NCI-H446 (cell line): ENCODE data around the gene QTRT2.

Experiments used
- DNase-seq, 2 experiments: peaks; one replicate each; lab custom pipeline; 2025; lab: John Stamatoyannopoulos, UW

QTRT2 gene

DNA sequence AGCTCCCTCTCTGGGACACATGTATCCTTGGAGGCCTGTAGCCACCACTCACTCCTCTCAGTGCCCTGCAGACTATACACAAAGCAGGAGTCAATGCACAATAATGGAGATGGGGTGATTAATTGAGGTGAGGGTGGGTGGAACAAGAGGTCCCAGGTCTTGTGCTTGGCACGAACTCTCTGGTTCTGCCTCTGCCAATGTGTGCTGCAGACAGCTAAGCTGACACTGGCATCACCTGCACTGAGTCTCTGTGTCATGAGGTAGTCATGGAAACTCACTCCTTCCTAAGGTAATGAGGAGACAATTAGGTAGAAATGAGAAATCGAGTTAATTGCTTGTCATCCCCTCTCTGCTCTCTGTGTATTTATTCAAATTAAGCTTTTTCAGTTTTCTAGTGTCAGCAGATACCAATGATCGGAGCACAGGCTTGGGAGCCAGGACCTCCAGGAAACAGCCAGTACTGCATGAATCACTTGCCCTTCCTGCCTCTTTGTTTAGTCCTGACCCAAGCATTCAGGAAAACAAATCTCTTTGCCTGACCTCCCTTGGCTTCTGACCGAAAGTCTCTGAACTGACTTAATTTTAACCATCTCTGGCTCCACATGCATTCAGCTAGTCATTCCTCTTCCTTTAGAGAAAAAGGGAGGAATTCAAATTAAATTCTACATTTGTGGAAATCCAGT is 65.6 kb downstream of the QTRT2 start:
- DNase-seq, result no peak

DNA sequence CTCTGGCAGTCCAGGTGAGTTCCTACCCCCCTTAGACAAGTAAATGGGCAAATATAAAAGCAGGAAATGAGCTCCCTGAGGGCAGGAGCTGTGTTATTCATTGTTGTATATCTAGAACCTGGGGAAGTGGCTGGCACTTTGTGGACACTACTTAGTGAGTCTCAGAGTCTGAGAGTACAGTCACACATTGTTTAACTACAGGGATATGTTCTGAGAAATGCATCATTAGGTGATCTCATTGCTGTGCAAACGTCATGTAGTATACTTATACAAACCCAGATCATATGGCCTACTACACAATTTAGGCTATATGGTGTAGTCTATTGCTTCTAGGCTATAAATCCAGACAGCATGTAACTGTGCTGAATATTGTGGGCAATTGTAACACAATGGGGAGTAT is 69.9 kb downstream of the QTRT2 start:
- DNase-seq, result no peak

DNA sequence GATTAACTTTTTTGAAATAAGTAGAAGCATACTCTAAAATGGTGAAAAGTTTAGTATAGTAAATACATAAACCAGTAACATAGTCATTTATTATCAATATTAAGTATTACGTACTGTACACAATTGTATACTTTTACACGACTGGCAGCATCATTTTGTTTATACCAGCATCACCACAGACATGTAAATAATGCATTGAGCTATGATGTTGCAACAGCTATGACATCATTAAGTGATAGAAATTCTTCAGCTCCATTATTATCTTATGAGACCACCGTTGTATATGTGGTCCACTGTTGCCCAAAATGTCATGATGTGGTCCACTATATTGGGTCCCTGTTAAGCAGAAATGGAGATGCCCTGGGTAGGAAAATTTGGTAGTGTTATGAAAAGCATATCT is 71.0 kb downstream of the QTRT2 start:
- no peak for DNase-seq

DNA sequence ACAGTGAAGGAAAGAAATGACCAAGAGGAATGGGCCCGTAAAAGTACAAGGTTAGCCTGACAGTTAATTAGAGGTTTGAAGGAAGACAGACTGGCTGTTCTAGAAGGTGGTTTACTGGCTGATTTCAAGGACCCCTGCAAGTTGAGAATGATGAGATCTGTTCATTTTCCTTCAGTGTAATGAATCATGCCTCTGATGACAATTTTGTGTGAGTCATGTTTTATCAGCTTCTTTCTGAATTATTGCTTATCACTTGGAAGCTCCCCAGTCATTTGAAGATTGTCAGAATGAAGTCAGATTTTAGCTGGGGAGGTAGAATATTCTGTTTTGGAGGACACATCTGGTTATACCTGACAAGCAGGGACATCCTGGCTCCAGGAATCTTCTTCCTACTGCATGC is 71.7 kb downstream of the QTRT2 start:
- DNase-seq, result no peak

DNA sequence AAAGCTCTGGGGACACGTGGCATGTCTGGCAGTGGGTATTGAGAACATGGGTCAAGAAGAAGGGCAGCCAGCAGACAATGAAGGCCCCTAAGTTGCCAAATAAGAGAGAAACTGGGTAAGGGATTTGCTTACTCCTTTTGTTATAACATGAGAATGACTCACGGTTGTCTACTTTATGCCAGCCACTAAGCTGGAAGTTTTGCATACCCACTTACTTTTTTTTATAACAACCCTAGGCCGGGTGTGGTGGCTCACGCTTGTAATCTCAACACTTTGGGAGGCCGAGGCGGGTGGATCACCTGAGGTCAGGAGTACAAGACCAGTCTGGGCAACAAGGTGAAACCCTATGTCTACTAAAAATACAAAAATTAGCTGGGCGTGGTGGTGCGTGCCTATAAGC is 72.3 kb downstream of the QTRT2 start:
- no peak for DNase-seq

DNA sequence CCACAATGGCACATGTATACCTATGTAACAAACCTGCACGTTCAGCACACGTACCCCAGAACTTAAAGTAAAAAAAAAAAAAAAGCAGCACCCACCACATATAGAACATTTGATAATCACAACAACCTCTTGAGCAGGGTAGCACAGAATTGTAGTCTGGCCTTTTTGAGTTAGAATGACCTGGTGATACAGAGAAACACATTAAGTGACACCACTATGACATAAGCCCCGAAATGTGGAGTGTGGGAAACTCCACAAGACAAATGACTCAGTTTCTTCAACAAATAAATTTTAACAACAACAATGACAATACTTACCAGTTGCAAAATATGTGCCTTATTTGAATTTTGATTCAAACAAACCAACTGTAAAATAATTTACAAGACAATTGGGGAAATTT is 76.0 kb downstream of the QTRT2 start:
- no peak for DNase-seq

DNA sequence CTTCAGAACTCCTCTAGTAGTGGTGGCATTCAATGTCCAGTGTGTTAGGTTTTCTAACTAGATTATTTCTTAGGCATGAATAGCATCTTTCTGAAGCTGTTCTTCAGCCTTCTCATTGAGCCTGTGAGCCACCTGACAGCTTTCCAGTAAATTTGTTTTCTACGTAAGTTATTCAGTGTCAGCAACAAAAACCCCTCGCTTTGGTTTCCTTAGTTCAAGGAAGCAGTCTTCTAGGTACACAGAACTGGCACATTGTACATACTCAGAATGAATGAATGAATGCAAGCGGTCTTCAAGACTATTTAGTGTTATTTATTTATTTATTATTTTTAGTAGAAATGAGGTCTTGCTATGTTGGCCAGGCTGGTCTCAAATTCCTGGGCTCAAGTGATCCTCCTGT is 77.4 kb downstream of the QTRT2 start:
- DNase-seq, result no peak
